ENCODE results near the gene VCL. TPM values are rescaled to one million over a fixed set of nuclear protein-coding genes. Genes with fewer than 3 reads are reported as not detected.

The VCL gene
- total and polyA plus RNA-seq, 2 of the 8 experiments (the other 6 are each of a cell fraction or from before 2014, with no cell fraction given): 119 to 377 TPM

- no peak for TF ChIP-seq HDAC2 (IDR thresholded peaks at IDR 0.05; ENCODE audit: borderline replicate concordance in 1 of 2, low read depth in 2 of 2, low read length in 2 of 2)
- no peak for TF ChIP-seq SUZ12 (IDR thresholded peaks at IDR 0.05; ENCODE audit: low read length)
- TF ChIP-seq CHD1 (IDR thresholded peaks at IDR 0.05; ENCODE audit: low read depth, low read length): no peak
- TF ChIP-seq TAF1 (IDR thresholded peaks at IDR 0.05; ENCODE audit: low read depth, low read length): no peak
- TF ChIP-seq SP1 (IDR thresholded peaks at IDR 0.05; ENCODE audit: low read depth, low read length): no peak
- no peak for TF ChIP-seq MAFK (IDR thresholded peaks at IDR 0.05; ENCODE audit: low read depth, low read length)
Observed at GRCh38 chr10:74107391-74107790, 109.5 kb downstream of the VCL start (continued).

Measured in H1 (cell line).